D721Med (cell line): ENCODE data around the gene SIDT1.

Experiments used
- DNase-seq: peaks from one replicate; pipeline ENCODE4 v3.0.0; 2011; ENCODE audit warnings: low spot score; ENCODE audit not compliant: insufficient read length
- FAIRE-seq: peaks from 2 replicates; lab custom pipeline; 2011; peaks lifted over from hg19 to GRCh38; lab: Jason Lieb, UNC
- CTCF ChIP-seq: IDR thresholded peaks from 2 replicates; pipeline ENCODE4 v1.5.1; 2012; ENCODE audit warnings: mild to moderate bottlenecking, control low read depth; ENCODE audit not compliant: insufficient read depth; ENCODE audit errors: missing control alignments

Gene SIDT1

GRCh38 chr3:113668015-113668414 lies 135.7 kb downstream of the SIDT1 start:
- DNase-seq: no peak
- TF ChIP-seq CTCF: no peak
- no peak for FAIRE-seq

GRCh38 chr3:113673593-113673992 lies 141.2 kb downstream of the SIDT1 start:
- no peak for TF ChIP-seq CTCF
- no peak for DNase-seq
- FAIRE-seq: no peak

GRCh38 chr3:113676261-113676660 lies 143.9 kb downstream of the SIDT1 start:
- DNase-seq (no peak), FAIRE-seq (no peak)
- no peak for TF ChIP-seq CTCF

- DNase-seq: no peak
- no peak for TF ChIP-seq CTCF
- no peak for FAIRE-seq
These were observed 145.4 kb downstream of the SIDT1 start for GRCh38 chr3:113677737-113678136.

GRCh38 chr3:113678773-113679172 lies 146.4 kb downstream of the SIDT1 start:
- no peak for TF ChIP-seq CTCF
- DNase-seq: no peak
- FAIRE-seq: no peak
